ENCODE data around the gene ALDH1B1.
A peak's percentile ranks its signal among the peaks of the same experiment; 100 is the strongest.

The ALDH1B1 gene

DNA sequence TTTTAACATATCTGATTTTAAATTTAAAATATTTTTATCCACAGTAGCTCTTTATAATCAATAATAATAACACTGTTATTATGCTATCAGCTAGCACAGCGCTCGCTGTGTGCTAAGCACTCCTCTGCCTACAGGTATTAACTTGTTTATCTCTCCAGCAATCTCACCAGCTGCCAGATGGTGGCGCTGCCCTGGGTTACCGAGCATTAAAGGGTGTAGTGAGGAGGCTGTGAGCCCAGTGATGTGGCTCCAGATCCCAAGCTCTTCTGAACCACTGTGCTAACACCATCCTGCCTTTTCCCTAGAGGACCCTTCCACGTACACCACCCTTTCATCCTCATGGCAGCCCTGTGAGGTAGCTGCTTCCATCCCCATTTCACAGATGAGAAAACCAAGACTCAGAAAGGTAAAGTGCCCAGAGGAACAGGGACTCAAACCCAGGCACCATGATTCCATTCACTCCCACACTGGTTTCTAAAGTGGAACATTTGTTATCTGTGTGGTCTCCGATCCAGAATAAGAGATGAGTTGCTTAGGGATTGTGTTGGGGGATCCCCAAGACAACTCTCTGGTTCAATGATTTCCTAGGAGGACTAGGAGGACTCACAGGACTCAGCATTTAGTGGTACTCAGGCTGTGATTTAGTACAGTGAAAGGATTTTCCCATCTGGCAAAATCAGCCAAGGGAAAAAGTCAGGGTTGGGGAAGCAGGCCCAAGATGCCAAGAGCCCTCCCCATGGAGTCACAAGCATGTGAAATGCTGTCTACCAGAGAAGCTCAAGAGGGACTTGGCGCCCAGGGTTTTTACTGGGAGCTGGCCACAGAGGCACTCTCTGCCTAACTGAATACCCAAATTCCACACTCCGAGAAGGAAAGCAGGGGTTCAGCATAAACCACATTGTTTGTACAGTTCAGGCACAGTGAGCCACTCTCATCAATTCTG, 24.8 kb downstream of the ALDH1B1 start:
- peak; percentile 17 to 47 for DNase-seq

DNA sequence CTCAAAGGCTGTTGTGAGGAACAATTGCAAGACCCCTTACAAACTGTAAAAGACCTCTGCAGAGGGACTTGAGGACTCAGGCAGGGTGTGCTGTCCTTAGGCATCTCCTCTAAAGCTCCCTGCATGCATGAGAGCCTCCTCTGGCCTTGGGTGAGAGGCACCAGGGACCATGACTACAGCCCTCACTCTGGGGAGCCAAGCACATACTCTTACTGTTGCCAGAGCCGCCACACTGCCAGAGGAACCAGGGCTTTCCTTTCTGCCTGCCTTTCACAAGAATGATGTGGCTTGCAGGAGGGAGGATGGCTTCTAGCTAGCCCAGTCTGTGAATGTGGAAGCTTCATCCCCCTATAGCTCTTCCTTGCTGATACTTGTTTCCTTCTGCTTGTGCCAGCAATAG, 25.9 kb downstream of the ALDH1B1 start:
- no peak for DNase-seq

DNA sequence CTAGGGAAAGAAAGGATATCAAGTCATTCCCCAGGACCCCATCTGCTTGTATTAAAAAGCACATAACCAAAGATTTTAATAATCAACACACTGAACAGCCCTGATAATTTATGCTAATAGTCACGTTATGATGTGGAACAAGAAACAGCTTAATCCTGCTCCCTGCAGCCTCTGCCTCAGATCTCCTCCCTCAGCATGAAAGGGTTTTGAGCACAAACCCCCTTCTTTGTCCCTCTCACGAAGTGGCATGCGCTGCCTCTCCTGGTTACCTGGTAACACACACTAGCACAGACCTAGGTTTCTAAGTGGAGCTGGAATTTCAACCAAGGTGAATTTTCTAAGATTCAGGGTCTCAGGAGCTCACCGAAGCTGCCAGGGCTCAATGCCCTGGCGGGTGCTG, 26.7 kb downstream of the ALDH1B1 start:
- peak in 1 of 2 experiments; percentile 20 for DNase-seq

GRCh38 chr9:38421498-38422211, 29.2 kb downstream of the ALDH1B1 start:
- no peak for DNase-seq

DNA sequence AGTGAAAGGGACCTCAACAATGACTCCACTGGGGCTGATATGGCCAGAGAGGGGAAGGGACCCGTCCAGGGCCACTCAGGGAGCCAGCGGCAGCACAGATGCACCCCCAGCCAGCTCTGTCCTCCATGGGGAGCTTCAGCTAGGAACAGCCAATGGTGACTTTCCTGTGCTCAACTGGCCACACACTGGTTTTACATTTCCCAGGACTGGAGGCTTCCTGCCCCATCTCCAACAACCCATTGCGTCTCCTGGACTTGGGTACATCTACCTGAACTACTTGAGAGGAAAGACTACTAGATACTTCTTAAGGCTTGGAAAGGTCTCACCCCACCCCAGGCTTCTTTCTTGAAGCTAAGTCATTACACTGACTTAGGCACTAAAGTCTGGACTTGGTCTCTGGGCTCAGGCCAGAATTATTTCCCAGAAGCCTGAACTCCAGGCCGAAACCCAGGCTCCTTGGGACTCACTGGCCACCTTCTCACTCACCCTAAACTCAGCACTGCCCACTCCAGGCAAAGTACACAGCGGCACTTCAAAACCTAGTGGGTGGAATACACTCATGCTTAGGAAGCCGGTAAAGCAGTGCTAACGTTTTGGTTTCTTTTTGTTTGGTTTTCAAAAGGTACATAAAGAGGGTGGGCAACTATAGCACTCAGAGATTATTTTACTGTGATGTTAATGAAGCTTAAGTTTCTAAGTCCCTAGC, 30.2 kb downstream of the ALDH1B1 start:
- DNase-seq = no peak

DNA sequence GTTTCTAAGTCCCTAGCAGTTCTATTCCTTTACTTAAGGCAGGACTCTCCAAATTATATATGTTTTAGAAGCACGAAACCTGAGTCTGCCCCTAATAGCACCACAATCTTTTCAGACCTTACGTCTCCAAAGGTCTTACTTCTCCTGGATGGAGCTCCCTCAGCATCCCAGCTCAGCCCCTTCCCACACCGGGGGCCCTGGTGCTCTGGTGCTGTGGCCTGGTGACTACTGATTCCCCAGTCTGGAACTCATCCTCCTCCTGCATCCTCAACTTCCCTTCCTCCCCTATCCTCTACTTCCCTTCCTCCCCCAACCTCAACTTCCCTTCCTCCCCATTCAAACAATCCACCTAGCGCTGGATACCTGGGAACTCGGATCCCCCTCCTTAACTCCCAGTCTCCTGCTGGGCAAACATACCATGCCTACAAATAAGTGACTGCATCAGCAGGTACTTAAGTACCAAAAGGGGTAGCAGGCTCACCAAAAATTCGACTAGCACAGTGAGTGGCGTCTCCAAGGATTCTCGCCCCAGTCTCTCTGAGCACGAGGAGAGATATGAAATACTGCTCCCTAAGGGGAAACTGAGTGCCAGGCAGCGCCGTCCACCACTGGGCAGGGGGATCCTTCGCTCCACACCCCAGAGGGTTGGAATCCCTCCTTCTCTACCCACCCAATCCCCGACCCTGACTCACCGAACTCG, 30.9 kb downstream of the ALDH1B1 start:
- no peak for DNase-seq

GRCh38 chr9:38423973-38424843, 31.7 kb downstream of the ALDH1B1 start, which contains the start of gene IGFBPL1:
Gene IGFBPL1, minus strand, starts transcription at chr9:38424454. Its CDS starts 30 bp downstream, at chr9:38424424.
- DNase-seq = peak in 1 of 2 experiments; percentile 80

DNA sequence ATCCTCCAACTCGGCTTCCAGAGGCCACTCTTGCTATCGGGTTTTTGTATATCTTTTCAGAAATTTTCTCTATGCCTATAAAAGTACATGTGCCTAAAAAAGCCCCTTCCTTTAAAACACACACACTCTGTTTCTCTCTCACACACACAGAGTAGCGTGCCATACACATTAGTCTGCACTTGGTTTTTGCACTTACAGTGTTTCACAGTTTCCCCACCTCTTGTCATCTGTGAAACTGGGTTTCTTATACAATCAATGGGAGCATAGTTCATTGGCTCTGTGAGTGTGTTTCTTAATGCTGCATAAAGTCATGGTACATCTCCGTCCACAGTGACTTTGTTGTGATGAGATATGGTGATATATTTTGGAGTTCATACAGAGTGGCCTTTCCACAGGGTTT, 32.4 kb downstream of the ALDH1B1 start:
- no peak for DNase-seq

DNA sequence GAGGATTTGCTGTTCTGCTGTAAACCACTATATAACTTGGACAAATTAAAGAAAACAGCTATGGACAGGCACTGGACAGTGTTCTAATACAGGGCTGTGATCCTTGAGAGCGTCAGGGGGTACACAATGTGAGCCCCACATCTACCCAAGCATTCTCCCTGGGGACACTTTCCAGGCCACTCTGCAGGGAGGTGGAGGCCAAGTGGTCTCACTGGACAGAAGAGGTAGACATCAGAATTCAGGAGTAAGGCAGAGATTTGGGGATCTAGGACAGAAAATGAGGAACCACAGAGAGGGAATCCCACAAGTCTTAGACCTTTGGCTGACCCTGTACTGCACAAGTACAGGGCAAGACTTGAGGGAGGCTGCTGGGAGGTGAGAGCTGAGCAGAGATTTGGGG, 35.6 kb downstream of the ALDH1B1 start:
- no peak for DNase-seq

DNA sequence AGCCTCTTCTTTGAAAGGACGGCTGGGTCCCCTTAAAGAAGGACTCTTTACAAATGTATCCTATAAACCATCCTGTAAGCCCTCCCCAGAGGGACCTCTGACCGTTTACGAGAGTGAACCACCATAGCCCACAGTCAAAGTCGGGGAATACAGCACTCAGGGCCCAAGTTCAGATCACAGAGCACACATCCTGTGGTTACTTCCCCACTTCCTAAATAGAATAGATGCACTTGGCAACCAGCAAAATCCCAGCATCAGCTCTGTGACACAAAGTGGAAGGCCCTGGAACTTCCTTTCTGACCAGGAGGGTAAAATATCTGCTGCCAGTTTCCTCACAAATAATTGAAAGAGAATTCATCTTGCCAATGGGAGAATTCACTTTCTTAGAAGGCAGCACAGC, 38.6 kb downstream of the ALDH1B1 start:
- no peak for DNase-seq

DNA sequence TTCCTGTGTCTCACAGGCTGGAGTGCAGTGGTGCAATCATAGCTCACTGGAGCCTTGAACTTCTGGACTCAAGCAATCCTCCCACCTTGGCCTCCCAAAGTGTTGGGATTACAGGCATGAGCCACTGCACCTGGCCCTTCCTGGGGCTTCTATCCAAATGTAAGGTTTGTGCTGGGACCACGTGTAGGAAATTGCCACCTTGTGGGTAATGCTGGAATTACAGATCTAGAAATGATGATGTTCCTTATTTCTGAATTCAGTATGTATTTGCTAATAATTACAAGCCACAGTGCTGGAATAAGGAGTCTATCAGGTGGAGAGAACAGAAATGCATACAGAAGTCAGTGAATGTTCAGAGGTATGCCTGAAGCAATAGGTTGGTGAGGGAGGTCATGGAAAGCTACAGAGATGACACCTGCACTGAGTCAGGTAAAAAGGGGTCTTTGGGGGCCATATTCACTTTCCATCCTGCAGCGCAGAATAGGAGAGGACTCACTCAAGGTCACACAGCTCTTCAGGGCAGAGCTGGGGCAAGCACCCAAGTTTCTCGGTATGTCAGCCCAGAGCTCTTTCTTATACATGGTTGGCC, 40.5 kb downstream of the ALDH1B1 start:
- DNase-seq = peak; percentile 39 to 74

- no peak for DNase-seq
Observed at GRCh38 chr9:38434365-38434764, 41.9 kb downstream of the ALDH1B1 start.

DNA sequence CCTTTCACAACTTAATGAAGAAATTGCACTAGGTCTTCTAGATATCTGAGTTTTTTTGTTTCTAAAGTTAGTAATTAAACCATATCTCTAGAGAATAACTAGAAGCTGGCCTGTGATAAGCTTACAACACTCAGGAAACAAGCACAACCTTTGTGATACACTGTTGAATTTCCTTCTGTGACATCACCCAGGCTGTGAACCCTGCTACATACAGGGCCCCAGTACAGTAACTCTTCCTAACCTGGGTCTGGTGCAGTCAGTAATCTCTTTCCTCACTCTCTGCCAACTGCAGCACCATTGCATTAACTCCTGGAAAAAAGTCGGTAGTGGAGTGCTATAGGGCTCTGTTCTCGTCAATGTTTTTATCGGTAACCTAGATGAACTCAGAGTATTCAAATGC, 42.4 kb downstream of the ALDH1B1 start:
- no peak for DNase-seq

DNA sequence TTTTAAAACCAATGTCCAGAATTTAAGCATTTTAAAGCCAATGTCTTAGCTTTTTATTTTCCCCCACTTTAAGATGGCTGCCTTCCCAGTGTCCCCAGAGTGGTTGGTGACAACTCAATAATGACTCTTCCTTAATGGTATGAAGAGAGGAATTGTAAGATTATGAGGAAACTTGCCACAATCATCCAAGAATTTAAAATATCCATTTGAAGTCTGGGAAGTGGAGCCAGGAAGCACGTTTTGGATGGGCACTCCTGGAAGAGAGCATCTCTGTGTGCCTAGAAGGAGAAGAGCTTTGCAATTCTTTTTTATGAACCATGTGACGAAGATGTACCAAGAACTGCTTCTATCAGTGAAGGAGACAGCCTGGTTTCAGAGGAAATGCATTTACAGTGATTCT, 43.0 kb downstream of the ALDH1B1 start:
- DNase-seq = no peak

- DNase-seq = no peak
Observed at GRCh38 chr9:38436708-38437107, 44.2 kb downstream of the ALDH1B1 start.

GRCh38 chr9:38437193-38437823, 44.8 kb downstream of the ALDH1B1 start:
- DNase-seq = no peak

GRCh38 chr9:38439291-38439915, 46.9 kb downstream of the ALDH1B1 start:
- DNase-seq = no peak

DNA sequence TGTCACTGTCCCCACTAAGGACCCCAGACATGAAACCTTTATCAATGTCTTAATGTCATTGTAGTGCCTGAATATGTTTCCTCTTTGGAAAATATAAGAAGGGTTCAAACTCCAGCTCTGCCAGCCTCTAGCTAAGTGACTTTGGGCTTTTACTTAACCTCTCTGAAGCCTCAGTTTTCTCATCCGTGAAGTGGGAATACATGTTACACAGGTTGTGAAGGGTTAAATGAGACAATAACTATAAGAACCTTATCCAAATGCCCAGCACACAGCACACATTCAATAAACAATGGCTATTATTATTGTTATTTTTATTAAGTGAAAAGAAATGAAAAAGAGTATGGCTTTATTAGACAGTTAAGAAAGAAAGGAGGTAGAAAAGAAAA, 47.4 kb downstream of the ALDH1B1 start:
- no peak for DNase-seq

- DNase-seq = peak; percentile 48 to 68
Observed at GRCh38 chr9:38440516-38440915, 48.0 kb downstream of the ALDH1B1 start.

Data from NCI-H526 (cell line).